Mucosa of descending colon (tissue), 3 donors: ENCODE data around the gene CD101. TPM values are rescaled to one million over a fixed set of nuclear protein-coding genes. Genes with fewer than 3 reads are reported as not detected.
A peak's percentile ranks its signal among the peaks of the same experiment; 100 is the strongest.

Source experiments
- ATAC-seq: fragments of 200-7000 bp; cut with Tn5 transposase; one replicate; pipeline ENCODE4 v1.9.1; 2020; ENCODE audit warnings: mild to moderate bottlenecking, moderate library complexity
- DNase-seq, 3 donors: peaks; one replicate each; pipeline ENCODE4 v3.0.0-alpha.2; 2020
- H3K36me3 ChIP-seq: fragments of 200-600 bp; one replicate; pipeline ENCODE4 v1.8.0; 2021; ENCODE audit warnings: low read depth, mild to moderate bottlenecking
- H3K4me1 ChIP-seq: fragments of 200-600 bp; one replicate; pipeline ENCODE4 v1.8.0; 2021; ENCODE audit warnings: low read depth, mild to moderate bottlenecking
- H3K4me3 ChIP-seq: fragments of 200-600 bp; one replicate; pipeline ENCODE4 v1.8.0; 2021; ENCODE audit warnings: mild to moderate bottlenecking
- H3K9me3 ChIP-seq: fragments of 200-600 bp; one replicate; pipeline ENCODE4 v1.8.0; 2021; ENCODE audit warnings: mild to moderate bottlenecking
- intact Hi-C, 2 donors: fragments of 100-400 bp; cut with DNase I in 1 of 2; cut with micrococcal nuclease in 1 of 2; formaldehyde crosslinking; loops; one replicate each; pipeline versions ENCODE4 v1.11.0 to v1.11.1; 2022; cut with DNase I, micrococcal nuclease
- total RNA-seq, 3 donors: library from RNA; stranded (reverse); fragmentation: NEBNext Ultra II Directional in 2 of 3; extraction: Animal tissue kit (Norgen Biotek cat#: 25700) in 2 of 3; gene quantifications; one replicate each; pipeline versions ENCODE4 v1.2.1 to v1.2.4, GENCODE V29; 2021 to 2023
- TF ChIP-seq, protein P1 (sequence below): fragments of 200-600 bp; IDR thresholded peaks from one replicate; pipeline ENCODE4 v1.8.0; 2022; ENCODE audit warnings: antibody characterized with exemption, mild to moderate bottlenecking
- donor health status: DM: no; HTN: no; CAD: no; lungs with moderate emphysema.
- donor health status: DM: no; HTN: no; CAD: no.
- donor health status: DM: no; HTN: yes; CAD: no.

CD101 gene
- total RNA-seq, 3 donors from 2014 or later = 4.6 to 6.1 (median 4.7) TPM

DNA sequence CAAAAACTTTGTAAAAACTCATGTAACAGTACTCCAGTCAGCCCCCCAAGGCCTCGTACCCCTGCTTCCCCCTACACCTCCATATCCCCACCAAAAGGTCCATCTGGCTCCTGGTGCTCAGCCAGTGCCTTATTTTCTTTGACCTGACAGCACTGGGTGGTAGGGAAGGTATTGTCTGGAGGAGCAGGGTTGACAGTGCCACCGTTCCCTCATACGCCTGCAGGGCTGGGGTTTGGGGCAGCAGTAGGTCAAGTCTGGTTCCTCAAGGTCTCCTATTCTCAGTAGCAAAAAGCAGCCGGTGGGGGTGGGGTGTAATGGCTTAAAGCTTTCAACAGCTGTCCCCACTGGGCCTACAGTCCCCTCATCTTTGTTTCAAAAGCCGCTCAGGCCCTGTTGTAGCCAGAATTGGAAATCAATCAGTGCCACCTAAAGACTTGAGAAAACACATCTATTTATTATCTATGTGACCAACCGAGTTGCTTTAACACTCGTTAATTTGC is 33.3 kb downstream of the CD101 start:
- Histone ChIP-seq H3K36me3 (no peaks in the 10 kb centered on the region), H3K9me3 (no peaks in the 10 kb centered on the region), H3K4me3 (no peak overlapping the region), H3K4me1 (no peaks in the 10 kb centered on the region)
- ATAC-seq (no peak), DNase-seq (no peak)
- TF ChIP-seq, protein P1, sequence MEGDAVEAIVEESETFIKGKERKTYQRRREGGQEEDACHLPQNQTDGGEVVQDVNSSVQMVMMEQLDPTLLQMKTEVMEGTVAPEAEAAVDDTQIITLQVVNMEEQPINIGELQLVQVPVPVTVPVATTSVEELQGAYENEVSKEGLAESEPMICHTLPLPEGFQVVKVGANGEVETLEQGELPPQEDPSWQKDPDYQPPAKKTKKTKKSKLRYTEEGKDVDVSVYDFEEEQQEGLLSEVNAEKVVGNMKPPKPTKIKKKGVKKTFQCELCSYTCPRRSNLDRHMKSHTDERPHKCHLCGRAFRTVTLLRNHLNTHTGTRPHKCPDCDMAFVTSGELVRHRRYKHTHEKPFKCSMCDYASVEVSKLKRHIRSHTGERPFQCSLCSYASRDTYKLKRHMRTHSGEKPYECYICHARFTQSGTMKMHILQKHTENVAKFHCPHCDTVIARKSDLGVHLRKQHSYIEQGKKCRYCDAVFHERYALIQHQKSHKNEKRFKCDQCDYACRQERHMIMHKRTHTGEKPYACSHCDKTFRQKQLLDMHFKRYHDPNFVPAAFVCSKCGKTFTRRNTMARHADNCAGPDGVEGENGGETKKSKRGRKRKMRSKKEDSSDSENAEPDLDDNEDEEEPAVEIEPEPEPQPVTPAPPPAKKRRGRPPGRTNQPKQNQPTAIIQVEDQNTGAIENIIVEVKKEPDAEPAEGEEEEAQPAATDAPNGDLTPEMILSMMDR = no peak
- intact Hi-C loops = no loop called here

DNA sequence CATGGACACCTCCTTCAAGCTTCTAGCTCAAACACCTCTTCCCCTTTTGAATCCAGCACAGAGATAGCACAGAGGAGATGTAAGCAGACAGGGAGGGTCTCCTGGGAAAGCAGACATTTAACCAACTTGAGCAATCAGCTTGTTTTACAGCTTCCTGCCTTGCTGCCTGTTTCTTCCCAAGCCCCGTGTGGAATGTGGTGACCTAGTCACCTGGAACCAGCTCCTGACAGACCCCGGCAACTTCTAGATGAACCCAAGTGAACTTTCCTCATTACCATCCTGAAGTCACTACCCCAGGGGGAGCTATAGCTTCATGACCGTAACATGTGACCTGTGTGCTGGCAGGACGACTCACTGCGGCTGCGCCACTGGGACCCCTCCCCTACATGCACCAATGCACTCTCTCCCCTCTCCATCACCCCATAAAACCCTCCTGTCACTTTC is 34.5 kb downstream of the CD101 start:
- DNase-seq = no peak

DNA sequence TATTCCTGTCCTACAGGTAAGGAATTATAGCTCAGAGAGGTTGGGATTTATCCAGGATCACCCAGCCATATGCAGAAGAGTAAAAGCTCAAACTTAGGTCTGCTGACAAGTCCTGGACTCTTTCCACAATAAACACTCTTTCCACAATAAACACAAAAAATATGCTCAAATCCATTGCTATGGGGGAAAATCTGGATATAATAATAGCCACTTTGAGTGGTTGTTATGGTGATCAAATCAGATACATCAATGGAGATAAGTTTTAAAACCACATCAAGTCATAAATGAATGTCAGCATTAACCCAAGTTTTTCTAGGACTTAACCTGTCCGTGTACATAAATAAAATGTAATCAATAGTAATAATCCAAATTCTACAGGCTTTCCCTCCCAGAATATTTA is 36.2 kb downstream of the CD101 start:
- Histone ChIP-seq H3K4me1 (no peaks in the 10 kb centered on the region), H3K9me3 (no peaks in the 10 kb centered on the region), H3K4me3 (no peak overlapping the region), H3K36me3 (no peaks in the 10 kb centered on the region)
- TF ChIP-seq, protein P1 = no peak
- intact Hi-C loops = no loop called here
- ATAC-seq (no peak), DNase-seq (no peak)

More for the DNA sequence above, 34.5 kb downstream of the CD101 start:
- Histone ChIP-seq H3K36me3 (no peaks in the 10 kb centered on the region), H3K4me3 (no peak overlapping the region), H3K4me1 (no peaks in the 10 kb centered on the region), H3K9me3 (no peaks in the 10 kb centered on the region)
- ATAC-seq = no peak
- TF ChIP-seq, protein P1 = no peak
- intact Hi-C loops = no loop called here

GRCh38 chr1:117038236-117038635 is 36.7 kb downstream of the CD101 start:
- Histone ChIP-seq H3K9me3 (no peaks in the 10 kb centered on the region), H3K4me3 (no peak overlapping the region), H3K4me1 (no peaks in the 10 kb centered on the region), H3K36me3 (no peaks in the 10 kb centered on the region)
- DNase-seq = no peak
- TF ChIP-seq, protein P1 = no peak
- ATAC-seq = no peak
- intact Hi-C loops = no loop called here

GRCh38 chr1:117044217-117044616 is 42.7 kb downstream of the CD101 start:
- Histone ChIP-seq H3K9me3 (no peaks in the 10 kb centered on the region), H3K4me1 (no peaks in the 10 kb centered on the region), H3K36me3 (no peaks in the 10 kb centered on the region), H3K4me3 (no peak overlapping the region)
- TF ChIP-seq, protein P1 = no peak
- DNase-seq (no peak), ATAC-seq (peak; percentile 13)
- intact Hi-C loops = no loop called here

GRCh38 chr1:117045644-117046043 is 44.1 kb downstream of the CD101 start:
- TF ChIP-seq, protein P1 = no peak
- intact Hi-C loops = no loop called here
- DNase-seq = no peak
- Histone ChIP-seq H3K4me1 (no peaks in the 10 kb centered on the region), H3K4me3 (no peak overlapping the region), H3K9me3 (no peaks in the 10 kb centered on the region), H3K36me3 (no peaks in the 10 kb centered on the region)
- no peak for ATAC-seq
